Omental fat pad (tissue), 4 donors: ENCODE results near the gene MAP4K4. TPM values are rescaled to one million over a fixed set of nuclear protein-coding genes. Genes with fewer than 3 reads are reported as not detected.

Experiments used
- ATAC-seq: fragments of 150-250 bp; one replicate; pipeline ENCODE4 v1.9.1; 2016; ENCODE audit warnings: mild to moderate bottlenecking, moderate library complexity; ENCODE audit not compliant: low FRiP score
- DNase-seq: peaks from one replicate; pipeline ENCODE4 v3.0.0-alpha.2; 2019; ENCODE audit warnings: low spot score
- CTCF ChIP-seq, 3 donors: fragments of 450-650 bp; IDR thresholded peaks; one replicate each; pipeline ENCODE4 v1.5.1; 2016 to 2017; ENCODE audit warnings: antibody characterized with exemption in 3 of 3, mild to moderate bottlenecking in 3 of 3, moderate library complexity in 2 of 3
- total RNA-seq, 4 donors: library from RNA; depleted of rRNA; stranded (reverse); fragments of >200 nt; gene quantifications; one replicate each; pipeline ENCODE4 v1.1.0, GENCODE V29; 2016

Gene MAP4K4
- total RNA-seq, 4 donors from 2014 or later = 85.9 to 199 (median 110) TPM

GRCh38 chr2:101863534-101863933 is 166.0 kb downstream of the MAP4K4 start:
- DNase-seq (no peak), ATAC-seq (no peak)
- TF ChIP-seq CTCF (IDR thresholded peaks at IDR 0.05) = no peak

- DNase-seq = no peak
- no peak for TF ChIP-seq CTCF (IDR thresholded peaks at IDR 0.05)
- no peak for ATAC-seq
Measured at GRCh38 chr2:101864426-101864825, 166.9 kb downstream of the MAP4K4 start.

DNA sequence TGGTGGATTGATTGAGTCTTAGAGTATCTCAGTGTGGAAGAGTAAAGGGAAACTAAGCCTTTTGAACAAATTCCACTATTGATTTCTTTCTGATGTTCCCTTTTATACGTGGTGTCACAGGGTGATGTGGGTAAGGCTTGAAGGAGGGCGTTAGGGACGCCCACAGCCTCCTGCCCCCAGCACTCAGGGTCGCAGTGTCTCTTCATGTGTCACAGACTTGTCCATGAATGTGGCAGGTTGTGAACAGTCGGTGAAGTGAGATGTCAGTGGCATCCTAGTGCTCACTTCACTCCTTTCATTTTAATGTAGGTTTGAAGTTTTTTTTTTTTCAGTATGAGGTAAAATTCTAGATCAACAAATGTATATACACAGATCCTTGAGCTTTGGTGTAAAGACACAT is 171.0 kb downstream of the MAP4K4 start:
- no peak for TF ChIP-seq CTCF (IDR thresholded peaks at IDR 0.05)
- DNase-seq = no peak
- ATAC-seq = no peak

DNA sequence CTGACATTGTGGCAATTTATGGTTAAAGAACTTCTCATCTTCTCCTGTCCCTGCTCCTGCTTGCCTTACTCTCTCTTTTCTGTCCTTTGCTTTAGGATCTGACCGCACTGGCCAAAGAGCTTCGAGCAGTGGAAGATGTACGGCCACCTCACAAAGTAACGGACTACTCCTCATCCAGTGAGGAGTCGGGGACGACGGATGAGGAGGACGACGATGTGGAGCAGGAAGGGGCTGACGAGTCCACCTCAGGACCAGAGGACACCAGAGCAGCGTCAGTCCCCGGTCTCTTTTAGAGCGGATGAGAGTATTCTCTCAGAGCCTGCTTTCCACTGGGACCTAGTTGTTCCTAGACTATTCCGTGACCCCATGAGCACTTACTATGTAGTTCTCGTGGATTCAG is 172.0 kb downstream of the MAP4K4 start:
- DNase-seq (no peak), ATAC-seq (no peak)
- TF ChIP-seq CTCF (IDR thresholded peaks at IDR 0.05) = no peak

DNA sequence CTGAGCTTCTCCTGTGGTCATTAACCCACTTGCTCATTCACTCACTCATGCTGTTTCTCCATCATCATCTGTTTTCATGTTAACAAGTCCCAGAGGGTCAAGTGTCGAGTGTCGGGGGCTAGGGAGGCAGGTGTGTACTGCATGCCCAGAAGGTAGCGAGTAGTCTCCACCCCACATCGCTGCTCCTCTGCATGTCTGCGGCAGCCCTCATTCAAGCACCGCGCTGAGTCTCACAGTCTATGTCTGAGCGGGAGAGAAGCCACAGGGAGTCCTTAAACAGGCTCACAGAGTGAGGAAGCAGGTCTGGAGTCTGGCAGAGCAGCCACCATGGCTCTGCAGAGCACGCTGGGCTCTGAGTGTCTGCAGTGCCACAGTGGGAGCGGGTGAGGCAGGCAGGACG is 172.9 kb downstream of the MAP4K4 start:
- no peak for ATAC-seq
- no peak for TF ChIP-seq CTCF (IDR thresholded peaks at IDR 0.05)

DNA sequence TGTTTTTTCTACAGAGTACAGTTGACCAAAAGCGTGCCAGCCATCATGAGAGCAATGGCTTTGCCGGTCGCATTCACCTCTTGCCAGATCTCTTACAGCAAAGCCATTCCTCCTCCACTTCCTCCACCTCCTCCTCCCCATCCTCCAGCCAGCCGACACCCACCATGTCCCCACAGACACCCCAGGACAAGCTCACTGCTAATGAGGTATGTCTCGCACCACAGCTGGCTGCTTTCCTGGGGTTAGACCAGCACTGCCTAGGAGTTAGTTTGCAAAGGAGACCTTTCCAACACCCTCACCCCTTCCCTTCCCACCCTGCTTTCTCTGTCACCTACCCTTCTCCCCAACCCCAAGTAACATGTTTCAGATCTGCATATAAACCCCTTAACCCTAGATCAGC is 174.0 kb downstream of the MAP4K4 start:
- TF ChIP-seq CTCF (IDR thresholded peaks at IDR 0.05) = no peak
- DNase-seq (no peak), ATAC-seq (no peak)

More for the DNA sequence above, 172.9 kb downstream of the MAP4K4 start:
- DNase-seq = no peak

DNA sequence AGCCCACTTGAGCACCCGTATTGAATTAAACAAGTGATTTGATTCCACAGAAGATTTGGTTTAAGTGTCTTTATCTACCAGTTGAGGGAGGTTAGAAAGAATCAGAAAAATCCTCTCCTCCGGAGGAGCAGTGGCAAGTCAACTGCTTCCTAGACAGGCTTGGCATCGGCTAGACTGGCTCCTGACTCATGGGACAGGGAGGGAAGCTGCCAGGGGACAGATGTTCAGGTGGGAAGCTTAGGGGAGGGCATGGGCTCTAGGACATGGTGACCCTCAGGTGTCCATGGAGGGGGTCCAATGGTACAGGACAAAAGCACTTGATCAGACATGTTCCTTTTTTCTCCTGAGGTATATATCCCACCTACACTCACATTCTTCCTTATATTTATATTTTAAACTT is 175.0 kb downstream of the MAP4K4 start:
- no peak for TF ChIP-seq CTCF (IDR thresholded peaks at IDR 0.05)
- DNase-seq (no peak), ATAC-seq (no peak)
